Skin epidermis (tissue), 12 donors: ENCODE results near the gene RHBDL1.

Experiments used
- H3K27ac ChIP-seq, 21 experiments: fragments of 200-600 bp; sonication (generic) in 11 of 21; one replicate each; pipeline ENCODE4 v1.5.0; 2020; ENCODE audit warnings: mild to moderate bottlenecking in 3 of 21, inconsistent platforms in 2 of 21, moderate library complexity in 2 of 21
- H3K4me3 ChIP-seq, 7 experiments: fragments of 200-600 bp; sonication (generic) in 2 of 7; one replicate each; pipeline ENCODE4 v1.5.0; 2020; ENCODE audit warnings: inconsistent platforms in 2 of 7, mild to moderate bottlenecking in 2 of 7, moderate library complexity in 1 of 7

The RHBDL1 gene

GRCh38 chr16:668519-669171, 6.8 kb upstream of the RHBDL1 start:
- Histone ChIP-seq H3K4me3 (peak overlapping the region; percentile 70 to 98 (median 94)), H3K27ac (peak overlapping the region; percentile 82 to 98 (median 93))

GRCh38 chr16:669666-670065, 5.8 kb upstream of the RHBDL1 start:
- Histone ChIP-seq H3K4me3 (no peak overlapping the region), H3K27ac (peak overlapping the region in 1 of 21 experiments; percentile 98)

GRCh38 chr16:670485-671352, 4.8 kb upstream of the RHBDL1 start:
- H3K4me3 ChIP-seq = no peak overlapping the region
- no peak overlapping the region for H3K27ac ChIP-seq

GRCh38 chr16:671353-672131, 3.9 kb upstream of the RHBDL1 start:
- Histone ChIP-seq H3K4me3 (no peak overlapping the region), H3K27ac (no peak overlapping the region)

GRCh38 chr16:672371-672770, 3.1 kb upstream of the RHBDL1 start:
- Histone ChIP-seq H3K27ac (no peak overlapping the region), H3K4me3 (no peak overlapping the region)

- Histone ChIP-seq H3K27ac (no peak overlapping the region), H3K4me3 (no peak overlapping the region)
Observed at GRCh38 chr16:672851-673250, 2.6 kb upstream of the RHBDL1 start.

GRCh38 chr16:673399-673991, 2.0 kb upstream of the RHBDL1 start:
- H3K4me3 ChIP-seq = no peak overlapping the region
- no peak overlapping the region for H3K27ac ChIP-seq

- Histone ChIP-seq H3K27ac (no peak overlapping the region), H3K4me3 (no peak overlapping the region)
Observed at GRCh38 chr16:674214-674881, 1.1 kb upstream of the RHBDL1 start.

- Histone ChIP-seq H3K4me3 (peak overlapping the region in 3 of 7 experiments; percentile 15 to 32 (median 19)), H3K27ac (peak overlapping the region in 1 of 21 experiments; percentile 21)
Observed at GRCh38 chr16:675884-676564, 553 bp downstream of the RHBDL1 start.

GRCh38 chr16:676565-676902, 1.1 kb downstream of the RHBDL1 start:
- Histone ChIP-seq H3K4me3 (no peak overlapping the region), H3K27ac (peak overlapping the region in 1 of 21 experiments; percentile 21)

GRCh38 chr16:676913-677312, 1.4 kb downstream of the RHBDL1 start:
- no peak overlapping the region for H3K4me3 ChIP-seq

GRCh38 chr16:677316-678190, 2.1 kb downstream of the RHBDL1 start:
- H3K4me3 ChIP-seq = peak overlapping the region in 1 of 7 experiments; percentile 4
- peak overlapping the region in 2 of 21 experiments; percentile 14 to 93 for H3K27ac ChIP-seq

More at GRCh38 chr16:676913-677312, 1.4 kb downstream of the RHBDL1 start:
- peak overlapping the region in 1 of 21 experiments; percentile 21 for H3K27ac ChIP-seq

GRCh38 chr16:678209-678857, 2.9 kb downstream of the RHBDL1 start:
- peak overlapping the region in 3 of 21 experiments; percentile 65 to 93 (median 73) for H3K27ac ChIP-seq
- peak overlapping the region in 1 of 7 experiments; percentile 4 for H3K4me3 ChIP-seq

- peak overlapping the region in 18 of 21 experiments; percentile 13 to 94 (median 68) for H3K27ac ChIP-seq
- peak overlapping the region; percentile 38 to 91 (median 79) for H3K4me3 ChIP-seq
Observed at GRCh38 chr16:678858-679813, 3.7 kb downstream of the RHBDL1 start.

GRCh38 chr16:679814-680624, 4.5 kb downstream of the RHBDL1 start, which contains the start of gene STUB1:
Gene STUB1 (plus strand): TSS chr16:680410. CDS start chr16:680526, 116 bp downstream.
- peak within 1 kb of the TSS; percentile 61 to 91 (median 79) for H3K4me3 ChIP-seq
- peak within 1 kb of the TSS; percentile 59 to 94 (median 87) for H3K27ac ChIP-seq
